ENCODE data around the gene SERPINB1.
"Not testable (repeated sequence)": the region's sequence is repeated elsewhere in the genome, so short reads cannot be mapped to it uniquely, and the experiment has no call there.

The SERPINB1 gene

GRCh38 chr6:2862712-2863181, 21.1 kb upstream of the SERPINB1 start:
- Histone ChIP-seq H3K27me3 (ENCODE audit: control insufficient read depth, insufficient read depth, low read length) (no peaks in the 10 kb centered on the region), H3K4me3 (ENCODE audit: low read length) (no peak overlapping the region), H3K4me1 (ENCODE audit: control insufficient read depth, insufficient read depth, low read length) (peaks cover 20% of the 10 kb centered on the region), H3K9ac (ENCODE audit: low read length) (no peak overlapping the region), H3K9me3 (ENCODE audit: control insufficient read depth, low read length) (no peaks in the 10 kb centered on the region), H3K36me3 (ENCODE audit: control insufficient read depth, insufficient read depth, low read length) (no peaks in the 10 kb centered on the region)

- Histone ChIP-seq H3K27me3 (ENCODE audit: control insufficient read depth, insufficient read depth, low read length) (no peaks in the 10 kb centered on the region), H3K4me1 (ENCODE audit: control insufficient read depth, insufficient read depth, low read length) (peaks cover 29% of the 10 kb centered on the region), H3K9me3 (ENCODE audit: control insufficient read depth, low read length) (no peaks in the 10 kb centered on the region), H3K36me3 (ENCODE audit: control insufficient read depth, insufficient read depth, low read length) (no peaks in the 10 kb centered on the region), H3K4me3 (ENCODE audit: low read length) (no peak overlapping the region), H3K9ac (ENCODE audit: low read length) (no peak overlapping the region)
Observed at GRCh38 chr6:2861822-2862164, 20.1 kb upstream of the SERPINB1 start.

- H3K4me3 ChIP-seq (ENCODE audit: low read length), result no peak overlapping the region
- H3K9ac ChIP-seq (ENCODE audit: low read length), result no peak overlapping the region
- H3K36me3 ChIP-seq (ENCODE audit: control insufficient read depth, insufficient read depth, low read length), result no peaks in the 10 kb centered on the region
- peaks cover 27% of the 10 kb centered on the region for H3K4me1 ChIP-seq (ENCODE audit: control insufficient read depth, insufficient read depth, low read length)
- no peaks in the 10 kb centered on the region for H3K27me3 ChIP-seq (ENCODE audit: control insufficient read depth, insufficient read depth, low read length)
- H3K9me3 ChIP-seq (ENCODE audit: control insufficient read depth, low read length), result no peaks in the 10 kb centered on the region
Observed at GRCh38 chr6:2861060-2861821, 19.6 kb upstream of the SERPINB1 start.

GRCh38 chr6:2860706-2861059, 19.0 kb upstream of the SERPINB1 start:
- peaks cover 22% of the 10 kb centered on the region for H3K4me1 ChIP-seq (ENCODE audit: control insufficient read depth, insufficient read depth, low read length)

GRCh38 chr6:2859798-2860705, 18.4 kb upstream of the SERPINB1 start:
- H3K9ac ChIP-seq (ENCODE audit: low read length); H3K9me3 ChIP-seq (ENCODE audit: control insufficient read depth, low read length); H3K4me3 ChIP-seq (ENCODE audit: low read length); H3K27me3 ChIP-seq (ENCODE audit: control insufficient read depth, insufficient read depth, low read length); H3K36me3 ChIP-seq (ENCODE audit: control insufficient read depth, insufficient read depth, low read length): not testable (repeated sequence)
- H3K4me1 ChIP-seq (ENCODE audit: control insufficient read depth, insufficient read depth, low read length), result peaks cover 22% of the 10 kb centered on the region

More at GRCh38 chr6:2860706-2861059, 19.0 kb upstream of the SERPINB1 start:
- H3K27me3 ChIP-seq (ENCODE audit: control insufficient read depth, insufficient read depth, low read length); H3K4me3 ChIP-seq (ENCODE audit: low read length); H3K9ac ChIP-seq (ENCODE audit: low read length); H3K36me3 ChIP-seq (ENCODE audit: control insufficient read depth, insufficient read depth, low read length); H3K9me3 ChIP-seq (ENCODE audit: control insufficient read depth, low read length): not testable (repeated sequence)

- peaks cover 28% of the 10 kb centered on the region for H3K4me1 ChIP-seq (ENCODE audit: control insufficient read depth, insufficient read depth, low read length)
- no peaks in the 10 kb centered on the region for H3K27me3 ChIP-seq (ENCODE audit: control insufficient read depth, insufficient read depth, low read length)
- no peaks in the 10 kb centered on the region for H3K9me3 ChIP-seq (ENCODE audit: control insufficient read depth, low read length)
- no peak overlapping the region for H3K9ac ChIP-seq (ENCODE audit: low read length)
- no peaks in the 10 kb centered on the region for H3K36me3 ChIP-seq (ENCODE audit: control insufficient read depth, insufficient read depth, low read length)
- H3K4me3 ChIP-seq (ENCODE audit: low read length), result no peak overlapping the region
Observed at GRCh38 chr6:2859185-2859700, 17.6 kb upstream of the SERPINB1 start.

GRCh38 chr6:2857580-2858337, 16.1 kb upstream of the SERPINB1 start:
- Histone ChIP-seq H3K9ac (ENCODE audit: low read length) (peak overlapping the region; percentile 50), H3K4me3 (ENCODE audit: low read length) (no peak overlapping the region), H3K36me3 (ENCODE audit: control insufficient read depth, insufficient read depth, low read length) (no peaks in the 10 kb centered on the region), H3K9me3 (ENCODE audit: control insufficient read depth, low read length) (no peaks in the 10 kb centered on the region), H3K27me3 (ENCODE audit: control insufficient read depth, insufficient read depth, low read length) (no peaks in the 10 kb centered on the region), H3K4me1 (ENCODE audit: control insufficient read depth, insufficient read depth, low read length) (peaks cover 34% of the 10 kb centered on the region)

- H3K9me3 ChIP-seq (ENCODE audit: control insufficient read depth, low read length), result no peaks in the 10 kb centered on the region
- H3K4me1 ChIP-seq (ENCODE audit: control insufficient read depth, insufficient read depth, low read length), result peaks cover 34% of the 10 kb centered on the region
- no peak overlapping the region for H3K9ac ChIP-seq (ENCODE audit: low read length)
- no peak overlapping the region for H3K4me3 ChIP-seq (ENCODE audit: low read length)
- no peaks in the 10 kb centered on the region for H3K27me3 ChIP-seq (ENCODE audit: control insufficient read depth, insufficient read depth, low read length)
- no peaks in the 10 kb centered on the region for H3K36me3 ChIP-seq (ENCODE audit: control insufficient read depth, insufficient read depth, low read length)
Observed at GRCh38 chr6:2857185-2857579, 15.5 kb upstream of the SERPINB1 start.

- Histone ChIP-seq H3K27me3 (ENCODE audit: control insufficient read depth, insufficient read depth, low read length) (no peaks in the 10 kb centered on the region), H3K9me3 (ENCODE audit: control insufficient read depth, low read length) (no peaks in the 10 kb centered on the region), H3K9ac (ENCODE audit: low read length) (no peak overlapping the region), H3K4me3 (ENCODE audit: low read length) (no peak overlapping the region), H3K36me3 (ENCODE audit: control insufficient read depth, insufficient read depth, low read length) (no peaks in the 10 kb centered on the region), H3K4me1 (ENCODE audit: control insufficient read depth, insufficient read depth, low read length) (peaks cover 34% of the 10 kb centered on the region)
Observed at GRCh38 chr6:2855061-2855519, 13.4 kb upstream of the SERPINB1 start.

GRCh38 chr6:2854396-2854982, 12.8 kb upstream of the SERPINB1 start:
- H3K9me3 ChIP-seq (ENCODE audit: control insufficient read depth, low read length), result no peaks in the 10 kb centered on the region
- H3K4me1 ChIP-seq (ENCODE audit: control insufficient read depth, insufficient read depth, low read length), result peaks cover 34% of the 10 kb centered on the region
- H3K9ac ChIP-seq (ENCODE audit: low read length), result peak overlapping the region; percentile 63
- H3K27me3 ChIP-seq (ENCODE audit: control insufficient read depth, insufficient read depth, low read length), result no peaks in the 10 kb centered on the region
- no peaks in the 10 kb centered on the region for H3K36me3 ChIP-seq (ENCODE audit: control insufficient read depth, insufficient read depth, low read length)
- H3K4me3 ChIP-seq (ENCODE audit: low read length), result no peak overlapping the region

GRCh38 chr6:2853769-2854395, 12.2 kb upstream of the SERPINB1 start:
- H3K4me3 ChIP-seq (ENCODE audit: low read length), result peak overlapping the region; percentile 10
- H3K9me3 ChIP-seq (ENCODE audit: control insufficient read depth, low read length), result no peaks in the 10 kb centered on the region
- H3K9ac ChIP-seq (ENCODE audit: low read length), result peak overlapping the region; percentile 63
- H3K36me3 ChIP-seq (ENCODE audit: control insufficient read depth, insufficient read depth, low read length), result no peaks in the 10 kb centered on the region
- no peaks in the 10 kb centered on the region for H3K27me3 ChIP-seq (ENCODE audit: control insufficient read depth, insufficient read depth, low read length)
- H3K4me1 ChIP-seq (ENCODE audit: control insufficient read depth, insufficient read depth, low read length), result peaks cover 32% of the 10 kb centered on the region
